Measurements from ENCODE around the gene ONECUT2.

The ONECUT2 gene

GRCh38 chr18:57431467-57432080 is 3.6 kb upstream of the ONECUT2 start:
- DNase-seq: no peak

GRCh38 chr18:57432140-57432539 is 3.0 kb upstream of the ONECUT2 start:
- no peak for DNase-seq

DNA sequence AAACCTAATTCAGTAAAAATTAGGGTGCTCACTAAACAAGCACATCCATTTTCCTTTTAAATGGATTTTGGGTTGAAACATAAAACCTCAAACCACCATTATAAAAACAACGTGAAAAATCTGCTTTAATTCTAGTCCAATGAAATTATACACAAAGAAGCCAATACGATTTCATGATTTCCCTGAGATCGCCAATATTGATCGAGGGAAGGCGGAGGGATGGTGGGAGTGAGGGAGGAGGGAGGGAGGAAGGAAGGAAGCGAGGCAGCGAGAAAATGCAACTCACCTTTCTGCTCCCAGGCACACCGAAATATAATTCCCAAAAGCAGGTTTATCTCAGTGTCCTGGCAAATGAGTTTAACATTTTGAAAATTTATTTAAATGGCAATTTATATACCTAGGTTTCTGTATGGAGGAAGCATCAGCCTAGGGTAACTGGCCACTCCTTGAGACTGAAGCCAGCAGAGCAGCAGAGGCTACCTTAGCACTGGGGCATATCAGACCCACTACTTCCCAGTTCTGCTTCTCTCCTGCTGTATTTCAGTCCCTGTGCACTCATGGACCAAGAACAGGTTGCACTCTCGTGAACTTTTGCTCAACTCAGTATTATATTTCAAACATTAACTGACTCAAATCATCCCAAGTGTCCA is 2.3 kb upstream of the ONECUT2 start:
- no peak for DNase-seq

DNA sequence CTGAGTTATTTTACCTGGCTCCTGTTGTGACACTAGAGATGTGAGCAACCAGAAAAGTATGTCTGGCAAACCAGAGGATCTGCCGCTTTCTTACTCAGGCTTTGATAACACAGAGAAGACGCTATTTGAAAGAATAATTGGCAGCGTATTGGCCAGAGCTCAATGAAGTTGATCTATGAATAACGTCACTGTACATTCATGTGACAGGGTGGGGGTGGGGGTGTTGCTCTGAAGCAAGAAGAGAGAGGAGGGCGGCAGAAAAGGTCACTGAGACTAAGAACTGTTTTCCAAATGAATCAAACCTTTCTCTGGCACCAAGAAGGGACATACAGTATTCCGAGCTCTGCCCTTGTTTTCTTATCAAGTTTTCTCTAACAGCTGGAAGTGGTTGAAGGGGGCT is 1.7 kb upstream of the ONECUT2 start:
- no peak for DNase-seq

DNA sequence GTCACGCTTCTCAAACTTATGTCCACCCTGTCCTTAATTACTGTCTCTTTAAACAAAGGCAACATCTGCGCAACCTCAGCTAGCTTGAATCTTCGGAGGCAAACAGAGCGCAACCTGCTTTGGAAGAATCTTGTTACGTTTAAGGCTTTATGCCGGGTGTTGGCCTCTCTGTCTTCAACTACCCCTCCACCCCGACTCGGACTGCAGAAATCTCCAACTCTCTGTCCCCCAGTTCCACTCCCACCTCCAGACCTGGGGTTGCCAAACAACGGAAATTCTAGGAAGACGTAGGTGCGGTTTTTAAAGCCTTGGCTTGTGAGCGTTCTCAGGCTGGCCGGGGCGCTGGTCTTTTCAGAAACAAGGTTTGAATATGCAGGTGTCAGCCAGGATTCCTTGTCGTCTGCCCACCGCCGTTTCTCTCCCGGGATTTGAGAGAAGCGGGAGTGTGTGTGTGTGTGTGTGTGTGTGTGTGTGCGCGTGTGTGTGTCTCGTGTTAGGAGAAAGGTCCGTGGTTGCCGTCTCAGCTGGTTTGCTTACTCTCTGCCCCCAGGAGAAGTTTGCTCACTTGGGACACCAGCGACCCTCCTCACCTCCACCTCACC is 1.1 kb upstream of the ONECUT2 start:
- DNase-seq: no peak

- no peak for DNase-seq
Observed at GRCh38 chr18:57435846-57436190, 644 bp downstream of the ONECUT2 start.

GRCh38 chr18:57436191-57436964 is 1.2 kb downstream of the ONECUT2 start:
- no peak for DNase-seq

DNA sequence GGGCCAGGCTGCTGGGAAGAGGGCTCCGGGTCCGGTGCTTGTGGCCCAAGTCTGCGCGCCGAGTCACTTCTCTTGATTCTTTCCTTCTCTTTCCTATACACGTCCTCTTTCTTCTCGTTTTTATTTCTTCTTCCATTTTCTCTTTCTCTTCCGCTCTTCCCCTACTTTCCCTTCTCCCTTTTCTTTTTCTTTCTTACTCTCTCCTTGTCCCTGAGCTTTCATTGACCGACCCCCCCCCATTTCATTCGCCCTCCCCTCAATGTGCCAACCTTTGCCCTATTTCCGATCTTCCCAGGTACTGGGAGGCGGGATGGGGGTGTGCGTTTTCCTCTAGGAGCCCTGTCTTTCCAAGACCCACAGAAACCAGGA is 1.8 kb downstream of the ONECUT2 start:
- DNase-seq: no peak

GRCh38 chr18:57437402-57437765 is 2.2 kb downstream of the ONECUT2 start:
- no peak for DNase-seq

- peak; percentile 61 for DNase-seq
Observed at GRCh38 chr18:57437766-57438671, 2.8 kb downstream of the ONECUT2 start.

GRCh38 chr18:57438743-57439608 is 3.8 kb downstream of the ONECUT2 start:
- no peak for DNase-seq

GRCh38 chr18:57439609-57439968 is 4.4 kb downstream of the ONECUT2 start:
- DNase-seq: no peak

DNA sequence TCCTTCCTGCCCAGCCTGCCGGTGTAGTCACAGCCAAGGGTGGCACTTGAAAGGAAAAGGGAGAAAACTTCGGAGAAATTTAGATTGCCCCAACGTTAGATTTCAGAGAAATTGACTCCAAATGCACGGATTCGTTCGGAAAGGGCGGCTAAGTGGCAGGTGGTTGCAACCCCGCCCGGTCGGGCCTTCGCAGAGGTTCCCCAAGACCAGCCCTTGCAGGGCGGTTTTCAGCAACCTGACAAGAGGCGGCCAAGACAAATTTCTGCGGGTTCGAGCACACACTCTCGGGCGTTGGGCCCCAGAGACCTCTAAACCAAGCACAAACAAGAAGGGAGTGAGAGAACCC is 4.8 kb downstream of the ONECUT2 start:
- no peak for DNase-seq

DNA sequence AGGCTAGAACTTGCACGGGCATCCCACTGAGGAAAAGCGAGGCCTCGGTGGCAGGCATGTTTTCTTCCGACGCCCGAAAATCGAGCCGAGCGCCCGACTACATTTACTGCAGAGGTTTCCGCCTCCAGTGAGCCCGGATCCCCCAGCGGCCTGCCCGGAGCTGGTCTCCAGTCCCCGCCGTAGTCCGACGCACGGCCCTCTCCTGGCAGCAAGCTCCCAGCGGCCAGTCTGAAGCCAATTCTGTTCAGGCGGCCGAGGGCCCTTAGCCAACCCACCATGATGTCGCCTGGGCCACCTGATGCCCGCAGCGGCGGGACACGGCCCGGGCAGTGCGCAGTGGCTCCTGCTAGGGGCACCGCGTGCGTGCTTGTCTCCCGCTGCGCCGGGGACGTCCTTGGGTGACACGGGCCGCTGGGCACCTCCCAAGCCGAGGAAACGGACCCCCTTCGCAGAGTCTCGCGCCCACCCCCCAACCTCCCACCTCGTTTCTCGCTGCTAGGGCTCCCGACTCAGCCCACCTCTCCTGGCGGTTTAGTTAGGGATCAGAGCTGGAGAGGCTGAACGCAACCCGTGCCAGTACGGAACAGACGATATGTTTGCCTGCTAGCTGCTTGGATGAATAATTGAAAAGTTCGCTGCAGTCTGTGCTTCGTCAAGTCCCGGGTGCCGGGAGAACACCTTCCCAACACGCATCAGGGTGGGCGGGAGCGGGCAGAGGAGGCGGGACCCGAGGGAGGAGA is 5.3 kb downstream of the ONECUT2 start:
- DNase-seq: no peak

GRCh38 chr18:57441071-57441794 is 6.1 kb downstream of the ONECUT2 start:
- no peak for DNase-seq

- DNase-seq: no peak
Observed at GRCh38 chr18:57443247-57443646, 8.1 kb downstream of the ONECUT2 start.

- no peak for DNase-seq
Observed at GRCh38 chr18:57443702-57444101, 8.5 kb downstream of the ONECUT2 start.

- no peak for DNase-seq
Observed at GRCh38 chr18:57444301-57444759, 9.2 kb downstream of the ONECUT2 start.

- no peak for DNase-seq
Observed at GRCh38 chr18:57445488-57446319, 10.5 kb downstream of the ONECUT2 start.

GRCh38 chr18:57446322-57446721 is 11.1 kb downstream of the ONECUT2 start:
- no peak for DNase-seq

Measured in inflammatory macrophage treated with lipopolysaccharide for 4 hours (primary cell).